PFSK-1 (cell line): ENCODE results near the gene IGSF21.

Source experiments
- FOXP2 ChIP-seq: optimal IDR thresholded peaks from 2 replicates; pipeline ENCODE3; 2011; ENCODE audit warnings: borderline replicate concordance, control low read depth, inconsistent platforms; ENCODE audit not compliant: insufficient read depth; ENCODE audit errors: extremely low read length, extremely low read depth
- POLR2AphosphoS5 ChIP-seq: IDR thresholded peaks from 2 replicates; pipeline ENCODE4 v1.6.1; 2012; ENCODE audit warnings: low read depth, mild to moderate bottlenecking, control low read depth, low read length, moderate library complexity
- SIN3A ChIP-seq: IDR thresholded peaks from 2 replicates; pipeline ENCODE4 v1.6.1; 2012; ENCODE audit warnings: mild to moderate bottlenecking, low read length, moderate library complexity, borderline replicate concordance; ENCODE audit not compliant: insufficient read depth
- TAF1 ChIP-seq: IDR thresholded peaks from 2 replicates; pipeline ENCODE4 v1.6.1; 2012; ENCODE audit warnings: low read length, control low read depth, borderline replicate concordance; ENCODE audit not compliant: insufficient read depth
- TF ChIP-seq, protein P1 (sequence below), 2 experiments: IDR thresholded peaks; 2 replicates each; pipeline versions ENCODE4 v1.6.1 to v1.8.0; 2011 to 2012; ENCODE audit warnings: low read depth in 2 of 2, low read length in 2 of 2, control low read depth in 1 of 2, inconsistent platforms in 1 of 2, mild to moderate bottlenecking in 1 of 2, moderate library complexity in 1 of 2; ENCODE audit not compliant: insufficient read depth in 1 of 2

The IGSF21 gene

GRCh38 chr1:18297896-18298648 is 190.5 kb downstream of the IGSF21 start:
- TF ChIP-seq POLR2AphosphoS5 (no peak), SIN3A (no peak), FOXP2 (no peak), TAF1 (no peak)
- TF ChIP-seq, protein P1, sequence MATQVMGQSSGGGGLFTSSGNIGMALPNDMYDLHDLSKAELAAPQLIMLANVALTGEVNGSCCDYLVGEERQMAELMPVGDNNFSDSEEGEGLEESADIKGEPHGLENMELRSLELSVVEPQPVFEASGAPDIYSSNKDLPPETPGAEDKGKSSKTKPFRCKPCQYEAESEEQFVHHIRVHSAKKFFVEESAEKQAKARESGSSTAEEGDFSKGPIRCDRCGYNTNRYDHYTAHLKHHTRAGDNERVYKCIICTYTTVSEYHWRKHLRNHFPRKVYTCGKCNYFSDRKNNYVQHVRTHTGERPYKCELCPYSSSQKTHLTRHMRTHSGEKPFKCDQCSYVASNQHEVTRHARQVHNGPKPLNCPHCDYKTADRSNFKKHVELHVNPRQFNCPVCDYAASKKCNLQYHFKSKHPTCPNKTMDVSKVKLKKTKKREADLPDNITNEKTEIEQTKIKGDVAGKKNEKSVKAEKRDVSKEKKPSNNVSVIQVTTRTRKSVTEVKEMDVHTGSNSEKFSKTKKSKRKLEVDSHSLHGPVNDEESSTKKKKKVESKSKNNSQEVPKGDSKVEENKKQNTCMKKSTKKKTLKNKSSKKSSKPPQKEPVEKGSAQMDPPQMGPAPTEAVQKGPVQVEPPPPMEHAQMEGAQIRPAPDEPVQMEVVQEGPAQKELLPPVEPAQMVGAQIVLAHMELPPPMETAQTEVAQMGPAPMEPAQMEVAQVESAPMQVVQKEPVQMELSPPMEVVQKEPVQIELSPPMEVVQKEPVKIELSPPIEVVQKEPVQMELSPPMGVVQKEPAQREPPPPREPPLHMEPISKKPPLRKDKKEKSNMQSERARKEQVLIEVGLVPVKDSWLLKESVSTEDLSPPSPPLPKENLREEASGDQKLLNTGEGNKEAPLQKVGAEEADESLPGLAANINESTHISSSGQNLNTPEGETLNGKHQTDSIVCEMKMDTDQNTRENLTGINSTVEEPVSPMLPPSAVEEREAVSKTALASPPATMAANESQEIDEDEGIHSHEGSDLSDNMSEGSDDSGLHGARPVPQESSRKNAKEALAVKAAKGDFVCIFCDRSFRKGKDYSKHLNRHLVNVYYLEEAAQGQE (IDR thresholded peaks at IDR 0.05; ENCODE audit: insufficient read depth in 1 of 2, low read depth in 2 of 2, low read length in 2 of 2), result no peak

- TF ChIP-seq SIN3A, result no peak
- no peak for TF ChIP-seq TAF1
- no peak for TF ChIP-seq FOXP2
- no peak for TF ChIP-seq POLR2AphosphoS5
- TF ChIP-seq, protein P1 (IDR thresholded peaks at IDR 0.05; ENCODE audit: insufficient read depth in 1 of 2, low read depth in 2 of 2, low read length in 2 of 2), result no peak
Observed at GRCh38 chr1:18299441-18300338, 192.1 kb downstream of the IGSF21 start.

DNA sequence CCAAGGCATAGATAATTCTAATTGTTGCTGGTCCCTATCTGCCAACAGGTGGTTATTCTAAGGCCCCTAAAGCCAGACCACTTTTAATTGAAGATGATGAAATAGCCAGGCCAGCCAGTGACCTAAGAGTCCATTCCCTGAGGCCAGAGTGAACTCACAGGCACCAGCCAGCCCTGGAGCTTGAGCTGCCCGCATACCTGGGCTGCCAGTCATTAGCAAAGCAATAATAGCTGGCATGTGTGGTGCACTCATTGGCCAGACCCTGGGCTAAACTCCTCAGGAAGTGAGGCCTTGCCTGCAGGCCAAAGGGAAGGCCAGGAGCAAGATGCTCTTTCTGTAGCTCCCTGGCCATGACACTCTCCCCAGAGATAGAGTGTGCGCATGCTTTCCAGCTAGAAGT is 192.8 kb downstream of the IGSF21 start:
- TF ChIP-seq SIN3A (no peak), FOXP2 (no peak), TAF1 (no peak), POLR2AphosphoS5 (no peak)
- TF ChIP-seq, protein P1 (IDR thresholded peaks at IDR 0.05; ENCODE audit: insufficient read depth in 1 of 2, low read depth in 2 of 2, low read length in 2 of 2), result no peak

DNA sequence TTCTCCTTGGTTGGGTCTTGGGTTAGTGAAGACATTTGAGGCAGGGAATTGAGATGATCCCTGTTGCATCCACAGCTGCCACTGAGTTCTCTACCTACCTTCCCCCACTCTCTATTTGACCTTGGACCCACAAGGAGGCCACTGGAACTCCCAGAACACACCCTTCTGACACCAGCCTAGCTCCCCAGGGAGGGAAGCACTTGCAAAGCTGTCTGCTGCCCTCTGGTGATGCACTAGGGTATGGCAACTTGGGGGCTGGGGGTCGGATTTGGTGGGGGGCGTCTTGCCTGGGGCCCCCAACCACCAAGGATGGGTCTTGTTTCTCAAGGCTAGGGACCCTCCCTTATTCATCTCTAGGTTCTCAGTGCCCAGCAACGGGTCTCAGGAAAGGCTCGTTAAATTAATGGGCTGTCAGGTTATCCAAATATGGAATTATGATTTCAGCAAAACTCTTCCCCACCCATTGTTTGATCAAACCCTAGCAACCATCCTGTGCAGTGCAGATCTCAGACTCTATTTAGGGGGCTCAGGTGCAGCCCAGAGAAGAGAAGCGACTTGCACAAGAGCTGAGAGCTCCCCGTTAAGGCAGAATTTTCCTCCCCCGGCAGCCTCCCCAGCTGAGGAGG is 195.3 kb downstream of the IGSF21 start:
- TF ChIP-seq FOXP2 (no peak), SIN3A (no peak), POLR2AphosphoS5 (no peak), TAF1 (no peak)
- TF ChIP-seq, protein P1 (IDR thresholded peaks at IDR 0.05; ENCODE audit: insufficient read depth in 1 of 2, low read depth in 2 of 2, low read length in 2 of 2), result no peak
